Erythroblast (primary cell): Measurements from ENCODE around the gene IQSEC1.

Experiments
- GATA1 ChIP-seq: IDR thresholded peaks from 2 replicates; pipeline ENCODE4 v1.6.1; 2011; ENCODE audit warnings: low read depth, mild to moderate bottlenecking, control low read depth, low read length, moderate library complexity
- POLR2A ChIP-seq: IDR thresholded peaks from 2 replicates; pipeline ENCODE4 v1.6.1; 2011; ENCODE audit warnings: mild to moderate bottlenecking, low read length

GRCh38 chr3:13106308-13107001 lies 33.2 kb upstream of the IQSEC1 start:
- no peak for TF ChIP-seq POLR2A
- TF ChIP-seq GATA1 = no peak
